HepG2 (cell line): ENCODE measurements around the gene TUFM. TPM values are rescaled to one million over a fixed set of nuclear protein-coding genes. Genes with fewer than 3 reads are reported as not detected.

ENCODE experiments used
- MAZ ChIP-seq, 2 experiments: sonication (generic) in 1 of 2; formaldehyde crosslinking in 1 of 2; IDR thresholded peaks; 2 replicates each; pipeline versions ENCODE4 v1.5.0 to v1.6.1; 2012 to 2020; ENCODE audit warnings: low read depth in 2 of 2, mild to moderate bottlenecking in 2 of 2, borderline replicate concordance in 1 of 2, improper control_type of control experiment in 1 of 2, low read length in 1 of 2, missing genetic modification reagents in 1 of 2, moderate library complexity in 1 of 2
- MEF2D ChIP-seq: sonication (generic); formaldehyde crosslinking; IDR thresholded peaks from 2 replicates; pipeline ENCODE4 v1.5.1; 2020; ENCODE audit warnings: mild to moderate bottlenecking, missing genetic modification reagents
- MEIS1 ChIP-seq: sonication (generic); formaldehyde crosslinking; IDR thresholded peaks from 2 replicates; pipeline ENCODE4 v1.9.0; 2021; ENCODE audit warnings: mild to moderate bottlenecking, missing genetic modification reagents, moderate library complexity, borderline replicate concordance
- PHB2 ChIP-seq: fragments of 450-650 bp; IDR thresholded peaks from 2 replicates; pipeline ENCODE4 v1.6.1; 2018; ENCODE audit not compliant: partially characterized antibody
- SATB2 ChIP-seq: sonication (generic); formaldehyde crosslinking; IDR thresholded peaks from 2 replicates; pipeline ENCODE4 v1.5.0; 2020; ENCODE audit warnings: missing genetic modification reagents
- ZNF10 ChIP-seq: sonication (generic); formaldehyde crosslinking; IDR thresholded peaks from 2 replicates; pipeline ENCODE4 v1.4.0; 2020; ENCODE audit warnings: mild to moderate bottlenecking, low read depth, missing genetic modification reagents, borderline replicate concordance
- ZNF430 ChIP-seq: sonication (generic); formaldehyde crosslinking; IDR thresholded peaks from 2 replicates; pipeline ENCODE4 v1.9.0; 2021; ENCODE audit warnings: mild to moderate bottlenecking, missing genetic modification reagents
- ZNF616 ChIP-seq: sonication (generic); formaldehyde crosslinking; IDR thresholded peaks from 2 replicates; pipeline ENCODE4 v1.5.0; 2020; ENCODE audit warnings: low read depth, mild to moderate bottlenecking, missing genetic modification reagents
- polyA plus RNA-seq, 8 experiments: library from polyadenylated mRNA; depleted of rRNA in 3 of 8; stranded (reverse) in 7 of 8; unstranded in 1 of 8; fragments of >200 nt; fragmentation: Illumina TruSeq in 4 of 8; extraction: Trizol in 4 of 8; gene quantifications; 2 replicates each; pipeline versions ENCODE4 v1.2.1 to v1.2.3, GENCODE V29; 2011 to 2016; ENCODE audit warnings: low read depth in 4 of 8, missing spikeins in 1 of 8, mixed read lengths in 1 of 8; ENCODE audit not compliant: insufficient read depth in 1 of 8
- total RNA-seq, 5 experiments: library from RNA; depleted of rRNA; stranded (reverse); fragments of >200 nt; fragmentation: Illumina TruSeq; extraction: Trizol; gene quantifications; 2 replicates each; pipeline ENCODE4 v1.2.3, GENCODE V29; 2016; ENCODE audit warnings: low read depth in 1 of 5
- TF ChIP-seq, protein P1 (sequence below): sonication (generic); formaldehyde crosslinking; IDR thresholded peaks from 2 replicates; pipeline ENCODE4 v1.4.0; 2020; ENCODE audit warnings: missing genetic modification reagents
- TF ChIP-seq, protein P2 (sequence below): sonication (generic); formaldehyde crosslinking; IDR thresholded peaks from 2 replicates; pipeline ENCODE4 v1.9.0; 2021; ENCODE audit warnings: missing genetic modification reagents, mild to moderate bottlenecking, borderline replicate concordance
- TF ChIP-seq, protein P3 (sequence below): sonication (generic); formaldehyde crosslinking; IDR thresholded peaks from 2 replicates; pipeline ENCODE4 v1.4.0; 2020; ENCODE audit warnings: missing genetic modification reagents
- TF ChIP-seq, protein P4 (sequence below): sonication (generic); formaldehyde crosslinking; IDR thresholded peaks from 2 replicates; pipeline ENCODE4 v1.8.1; 2023; ENCODE audit warnings: missing genetic modification reagents, inconsistent platforms, borderline replicate concordance

The TUFM gene
- total and polyA plus RNA-seq, 2 of the 13 experiments (the other 11 are each of a cell fraction or from before 2014, with no cell fraction given) = 206 to 298 TPM

DNA sequence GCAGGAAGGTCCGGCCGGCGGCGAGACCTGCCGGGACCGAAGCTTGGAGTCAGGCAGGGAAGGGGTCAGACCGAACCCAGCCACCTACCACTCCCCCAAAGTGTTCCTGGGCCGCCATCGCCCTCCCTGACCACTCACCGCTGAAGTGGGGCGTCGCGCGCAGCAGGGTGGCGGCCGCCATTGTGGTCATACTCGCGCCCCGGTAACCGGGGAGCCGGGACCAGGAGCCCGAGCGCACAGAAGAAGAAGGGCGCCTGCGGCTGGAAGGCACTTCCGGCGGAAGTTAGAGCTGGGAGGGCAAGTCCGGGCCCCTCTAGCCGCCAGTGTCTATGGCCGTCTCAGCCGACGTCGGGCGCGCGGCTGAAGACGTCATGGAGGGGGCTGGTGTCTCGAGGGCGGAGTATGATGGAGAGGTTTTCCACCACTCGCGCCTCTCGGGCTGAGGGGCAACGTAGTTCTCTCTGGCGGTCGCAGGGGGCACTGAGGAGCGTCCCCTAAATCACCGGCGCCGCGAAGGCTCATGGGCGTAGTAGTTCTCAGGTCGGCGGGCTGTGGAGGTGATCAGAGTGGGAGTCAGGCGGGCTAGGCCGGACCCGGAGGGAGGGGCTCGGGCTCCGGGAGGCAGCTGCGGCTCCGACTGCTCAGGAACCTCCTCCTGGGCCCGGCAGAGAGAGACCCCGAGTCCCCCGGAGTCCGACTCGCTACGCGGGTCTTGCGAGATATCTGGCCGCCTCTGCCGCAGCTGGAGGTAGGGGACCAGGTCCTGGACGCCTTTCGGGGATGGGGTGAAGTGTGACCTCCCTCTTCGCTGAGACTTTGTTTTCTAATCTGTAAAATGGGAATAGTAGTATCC lies at the start of gene TUFM (continued):
- TF ChIP-seq MEIS1 (CRISPR knock-in tag) (peak; percentile 89; the same call in 1 of the 2 replicates), ZNF430 (CRISPR knock-in tag) (peak; percentile 60; the same call in 1 of the 2 replicates), ZNF10 (CRISPR knock-in tag) (no peak), MAZ (IDR thresholded peaks at IDR 0.05; ENCODE audit: borderline replicate concordance, low read depth, low read length) (peak; percentile 94), MAZ (CRISPR knock-in tag; IDR thresholded peaks at IDR 0.05; ENCODE audit: low read depth) (peak; percentile 99), MEF2D (CRISPR knock-in tag) (peak; percentile 95), PHB2 (no peak), SATB2 (CRISPR knock-in tag) (no peak), ZNF616 (CRISPR knock-in tag) (no peak; the same call in 1 of the 2 replicates)
- TF ChIP-seq, protein P1, sequence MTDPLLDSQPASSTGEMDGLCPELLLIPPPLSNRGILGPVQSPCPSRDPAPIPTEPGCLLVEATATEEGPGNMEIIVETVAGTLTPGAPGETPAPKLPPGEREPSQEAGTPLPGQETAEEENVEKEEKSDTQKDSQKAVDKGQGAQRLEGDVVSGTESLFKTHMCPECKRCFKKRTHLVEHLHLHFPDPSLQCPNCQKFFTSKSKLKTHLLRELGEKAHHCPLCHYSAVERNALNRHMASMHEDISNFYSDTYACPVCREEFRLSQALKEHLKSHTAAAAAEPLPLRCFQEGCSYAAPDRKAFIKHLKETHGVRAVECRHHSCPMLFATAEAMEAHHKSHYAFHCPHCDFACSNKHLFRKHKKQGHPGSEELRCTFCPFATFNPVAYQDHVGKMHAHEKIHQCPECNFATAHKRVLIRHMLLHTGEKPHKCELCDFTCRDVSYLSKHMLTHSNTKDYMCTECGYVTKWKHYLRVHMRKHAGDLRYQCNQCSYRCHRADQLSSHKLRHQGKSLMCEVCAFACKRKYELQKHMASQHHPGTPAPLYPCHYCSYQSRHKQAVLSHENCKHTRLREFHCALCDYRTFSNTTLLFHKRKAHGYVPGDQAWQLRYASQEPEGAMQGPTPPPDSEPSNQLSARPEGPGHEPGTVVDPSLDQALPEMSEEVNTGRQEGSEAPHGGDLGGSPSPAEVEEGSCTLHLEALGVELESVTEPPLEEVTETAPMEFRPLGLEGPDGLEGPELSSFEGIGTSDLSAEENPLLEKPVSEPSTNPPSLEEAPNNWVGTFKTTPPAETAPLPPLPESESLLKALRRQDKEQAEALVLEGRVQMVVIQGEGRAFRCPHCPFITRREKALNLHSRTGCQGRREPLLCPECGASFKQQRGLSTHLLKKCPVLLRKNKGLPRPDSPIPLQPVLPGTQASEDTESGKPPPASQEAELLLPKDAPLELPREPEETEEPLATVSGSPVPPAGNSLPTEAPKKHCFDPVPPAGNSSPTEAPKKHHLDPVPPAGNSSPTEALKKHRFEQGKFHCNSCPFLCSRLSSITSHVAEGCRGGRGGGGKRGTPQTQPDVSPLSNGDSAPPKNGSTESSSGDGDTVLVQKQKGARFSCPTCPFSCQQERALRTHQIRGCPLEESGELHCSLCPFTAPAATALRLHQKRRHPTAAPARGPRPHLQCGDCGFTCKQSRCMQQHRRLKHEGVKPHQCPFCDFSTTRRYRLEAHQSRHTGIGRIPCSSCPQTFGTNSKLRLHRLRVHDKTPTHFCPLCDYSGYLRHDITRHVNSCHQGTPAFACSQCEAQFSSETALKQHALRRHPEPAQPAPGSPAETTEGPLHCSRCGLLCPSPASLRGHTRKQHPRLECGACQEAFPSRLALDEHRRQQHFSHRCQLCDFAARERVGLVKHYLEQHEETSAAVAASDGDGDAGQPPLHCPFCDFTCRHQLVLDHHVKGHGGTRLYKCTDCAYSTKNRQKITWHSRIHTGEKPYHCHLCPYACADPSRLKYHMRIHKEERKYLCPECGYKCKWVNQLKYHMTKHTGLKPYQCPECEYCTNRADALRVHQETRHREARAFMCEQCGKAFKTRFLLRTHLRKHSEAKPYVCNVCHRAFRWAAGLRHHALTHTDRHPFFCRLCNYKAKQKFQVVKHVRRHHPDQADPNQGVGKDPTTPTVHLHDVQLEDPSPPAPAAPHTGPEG (CRISPR knock-in tag) = peak; percentile 89
- TF ChIP-seq, protein P2, sequence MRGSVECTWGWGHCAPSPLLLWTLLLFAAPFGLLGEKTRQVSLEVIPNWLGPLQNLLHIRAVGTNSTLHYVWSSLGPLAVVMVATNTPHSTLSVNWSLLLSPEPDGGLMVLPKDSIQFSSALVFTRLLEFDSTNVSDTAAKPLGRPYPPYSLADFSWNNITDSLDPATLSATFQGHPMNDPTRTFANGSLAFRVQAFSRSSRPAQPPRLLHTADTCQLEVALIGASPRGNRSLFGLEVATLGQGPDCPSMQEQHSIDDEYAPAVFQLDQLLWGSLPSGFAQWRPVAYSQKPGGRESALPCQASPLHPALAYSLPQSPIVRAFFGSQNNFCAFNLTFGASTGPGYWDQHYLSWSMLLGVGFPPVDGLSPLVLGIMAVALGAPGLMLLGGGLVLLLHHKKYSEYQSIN (CRISPR knock-in tag) = no peak
- TF ChIP-seq, protein P3, sequence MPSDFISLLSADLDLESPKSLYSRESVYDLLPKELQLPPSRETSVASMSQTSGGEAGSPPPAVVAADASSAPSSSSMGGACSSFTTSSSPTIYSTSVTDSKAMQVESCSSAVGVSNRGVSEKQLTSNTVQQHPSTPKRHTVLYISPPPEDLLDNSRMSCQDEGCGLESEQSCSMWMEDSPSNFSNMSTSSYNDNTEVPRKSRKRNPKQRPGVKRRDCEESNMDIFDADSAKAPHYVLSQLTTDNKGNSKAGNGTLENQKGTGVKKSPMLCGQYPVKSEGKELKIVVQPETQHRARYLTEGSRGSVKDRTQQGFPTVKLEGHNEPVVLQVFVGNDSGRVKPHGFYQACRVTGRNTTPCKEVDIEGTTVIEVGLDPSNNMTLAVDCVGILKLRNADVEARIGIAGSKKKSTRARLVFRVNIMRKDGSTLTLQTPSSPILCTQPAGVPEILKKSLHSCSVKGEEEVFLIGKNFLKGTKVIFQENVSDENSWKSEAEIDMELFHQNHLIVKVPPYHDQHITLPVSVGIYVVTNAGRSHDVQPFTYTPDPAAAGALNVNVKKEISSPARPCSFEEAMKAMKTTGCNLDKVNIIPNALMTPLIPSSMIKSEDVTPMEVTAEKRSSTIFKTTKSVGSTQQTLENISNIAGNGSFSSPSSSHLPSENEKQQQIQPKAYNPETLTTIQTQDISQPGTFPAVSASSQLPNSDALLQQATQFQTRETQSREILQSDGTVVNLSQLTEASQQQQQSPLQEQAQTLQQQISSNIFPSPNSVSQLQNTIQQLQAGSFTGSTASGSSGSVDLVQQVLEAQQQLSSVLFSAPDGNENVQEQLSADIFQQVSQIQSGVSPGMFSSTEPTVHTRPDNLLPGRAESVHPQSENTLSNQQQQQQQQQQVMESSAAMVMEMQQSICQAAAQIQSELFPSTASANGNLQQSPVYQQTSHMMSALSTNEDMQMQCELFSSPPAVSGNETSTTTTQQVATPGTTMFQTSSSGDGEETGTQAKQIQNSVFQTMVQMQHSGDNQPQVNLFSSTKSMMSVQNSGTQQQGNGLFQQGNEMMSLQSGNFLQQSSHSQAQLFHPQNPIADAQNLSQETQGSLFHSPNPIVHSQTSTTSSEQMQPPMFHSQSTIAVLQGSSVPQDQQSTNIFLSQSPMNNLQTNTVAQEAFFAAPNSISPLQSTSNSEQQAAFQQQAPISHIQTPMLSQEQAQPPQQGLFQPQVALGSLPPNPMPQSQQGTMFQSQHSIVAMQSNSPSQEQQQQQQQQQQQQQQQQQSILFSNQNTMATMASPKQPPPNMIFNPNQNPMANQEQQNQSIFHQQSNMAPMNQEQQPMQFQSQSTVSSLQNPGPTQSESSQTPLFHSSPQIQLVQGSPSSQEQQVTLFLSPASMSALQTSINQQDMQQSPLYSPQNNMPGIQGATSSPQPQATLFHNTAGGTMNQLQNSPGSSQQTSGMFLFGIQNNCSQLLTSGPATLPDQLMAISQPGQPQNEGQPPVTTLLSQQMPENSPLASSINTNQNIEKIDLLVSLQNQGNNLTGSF (CRISPR knock-in tag) = no peak; the same call in none of the 2 replicates
- TF ChIP-seq, protein P4, sequence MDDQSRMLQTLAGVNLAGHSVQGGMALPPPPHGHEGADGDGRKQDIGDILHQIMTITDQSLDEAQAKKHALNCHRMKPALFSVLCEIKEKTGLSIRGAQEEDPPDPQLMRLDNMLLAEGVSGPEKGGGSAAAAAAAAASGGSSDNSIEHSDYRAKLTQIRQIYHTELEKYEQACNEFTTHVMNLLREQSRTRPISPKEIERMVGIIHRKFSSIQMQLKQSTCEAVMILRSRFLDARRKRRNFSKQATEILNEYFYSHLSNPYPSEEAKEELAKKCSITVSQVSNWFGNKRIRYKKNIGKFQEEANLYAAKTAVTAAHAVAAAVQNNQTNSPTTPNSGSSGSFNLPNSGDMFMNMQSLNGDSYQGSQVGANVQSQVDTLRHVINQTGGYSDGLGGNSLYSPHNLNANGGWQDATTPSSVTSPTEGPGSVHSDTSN (CRISPR knock-in tag) = peak; percentile 44; the same call in 1 of the 2 replicates
